NCI-H1092 treated with DMSO at 0.1 percent for 48 hours (cell line): ENCODE data around the gene MAPT.
A peak's percentile ranks its signal among the peaks of the same experiment; 100 is the strongest.
"Not testable (repeated sequence)": the region's sequence is repeated elsewhere in the genome, so short reads cannot be mapped to it uniquely, and the experiment has no call there.

Experiments used
- DNase-seq: peaks from one replicate; lab custom pipeline; 2025; lab: John Stamatoyannopoulos, UW

MAPT gene

GRCh38 chr17:45900723-45901415, 6.5 kb downstream of the MAPT start:
- no peak for DNase-seq

- DNase-seq: peak; percentile 89
Measured at GRCh38 chr17:45902892-45903346, 8.6 kb downstream of the MAPT start.

- DNase-seq: peak; percentile 13
Measured at GRCh38 chr17:45904866-45905265, 10.5 kb downstream of the MAPT start.

- peak; percentile 70 for DNase-seq
Measured at GRCh38 chr17:45905814-45906213, 11.5 kb downstream of the MAPT start.

- DNase-seq: peak; percentile 74
Measured at GRCh38 chr17:45906237-45906636, 11.9 kb downstream of the MAPT start.

- no peak for DNase-seq
Measured at GRCh38 chr17:45906927-45907622, 12.7 kb downstream of the MAPT start.

GRCh38 chr17:45907750-45908395, 13.5 kb downstream of the MAPT start:
- DNase-seq: peak; percentile 55

- DNase-seq: no peak
Measured at GRCh38 chr17:45908460-45908859, 14.1 kb downstream of the MAPT start.

- no peak for DNase-seq
Measured at GRCh38 chr17:45908935-45909334, 14.6 kb downstream of the MAPT start.

- DNase-seq: no peak
Measured at GRCh38 chr17:45910667-45911066, 16.3 kb downstream of the MAPT start.

GRCh38 chr17:45912319-45912718, 18.0 kb downstream of the MAPT start:
- DNase-seq: no peak

GRCh38 chr17:45913030-45913429, 18.7 kb downstream of the MAPT start:
- DNase-seq: not testable (repeated sequence)

- DNase-seq: no peak
Measured at GRCh38 chr17:45914047-45914717, 19.8 kb downstream of the MAPT start.

GRCh38 chr17:45915263-45915662, 20.9 kb downstream of the MAPT start:
- no peak for DNase-seq

GRCh38 chr17:45917081-45917480, 22.7 kb downstream of the MAPT start:
- DNase-seq: no peak

GRCh38 chr17:45918241-45918745, 23.9 kb downstream of the MAPT start:
- no peak for DNase-seq

- DNase-seq: no peak
Measured at GRCh38 chr17:45919136-45919535, 24.8 kb downstream of the MAPT start.

GRCh38 chr17:45920083-45920482, 25.7 kb downstream of the MAPT start:
- DNase-seq: no peak

- DNase-seq: no peak
Measured at GRCh38 chr17:45923511-45924268, 29.3 kb downstream of the MAPT start.

- peak; percentile 74 for DNase-seq
Measured at GRCh38 chr17:45924332-45924820, 30.0 kb downstream of the MAPT start.

- no peak for DNase-seq
Measured at GRCh38 chr17:45925311-45925710, 31.0 kb downstream of the MAPT start.
